HG02571 (cell line): Measurements from ENCODE around the gene FAM76A.
"Not testable (repeated sequence)": the region's sequence is repeated elsewhere in the genome, so short reads cannot be mapped to it uniquely, and the experiment has no call there.

Experiments
- ATAC-seq: cut with Tn5 transposase; IDR thresholded peaks from one replicate; pipeline ENCODE4 v1.9.1; 2021; ENCODE audit warnings: mild to moderate bottlenecking, moderate library complexity; ENCODE audit not compliant: unreplicated experiment

Gene FAM76A

DNA sequence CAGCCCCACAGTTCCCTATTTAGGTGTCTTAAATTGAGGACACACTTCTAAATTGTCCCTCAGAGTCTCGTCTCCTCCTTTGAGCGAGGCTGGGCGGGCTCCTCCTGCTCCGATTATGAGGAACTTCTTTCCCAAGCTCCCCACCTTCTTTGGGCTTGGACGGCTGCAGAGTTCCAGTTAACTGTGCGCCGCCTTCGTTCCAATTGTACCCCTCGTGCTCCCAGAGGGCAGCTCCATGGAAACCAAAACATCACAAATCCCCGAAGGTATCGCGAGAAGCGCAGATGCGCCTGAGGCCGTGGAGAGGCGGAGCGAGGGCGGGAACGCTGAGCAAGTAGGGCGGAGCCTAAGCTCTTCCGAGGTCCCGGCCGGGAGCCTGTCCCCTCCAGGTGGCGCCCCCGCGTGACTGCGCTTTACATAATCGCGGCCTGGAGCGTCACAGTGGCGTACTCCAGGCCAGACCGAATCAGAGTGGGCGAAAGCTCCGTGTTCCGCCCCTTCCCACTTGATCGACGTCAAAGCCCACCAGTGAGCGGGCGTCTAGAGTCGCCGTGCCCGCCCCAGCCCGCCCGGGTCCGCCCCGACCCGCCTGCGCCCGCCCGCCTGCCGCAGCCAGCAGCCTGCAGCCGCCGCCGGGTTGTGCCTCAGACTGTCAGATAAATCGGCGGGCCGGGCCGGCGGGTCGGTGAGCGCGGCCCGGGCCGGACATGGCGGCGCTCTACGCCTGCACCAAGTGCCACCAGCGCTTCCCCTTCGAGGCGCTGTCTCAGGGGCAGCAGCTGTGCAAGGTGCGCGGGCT is at the start of gene FAM76A:
TSS of gene FAM76A (plus strand) at position 588 of the 799 bp plus-strand sequence. CDS start at position 708, 120 bp downstream.
- ATAC-seq = peak; percentile 95

DNA sequence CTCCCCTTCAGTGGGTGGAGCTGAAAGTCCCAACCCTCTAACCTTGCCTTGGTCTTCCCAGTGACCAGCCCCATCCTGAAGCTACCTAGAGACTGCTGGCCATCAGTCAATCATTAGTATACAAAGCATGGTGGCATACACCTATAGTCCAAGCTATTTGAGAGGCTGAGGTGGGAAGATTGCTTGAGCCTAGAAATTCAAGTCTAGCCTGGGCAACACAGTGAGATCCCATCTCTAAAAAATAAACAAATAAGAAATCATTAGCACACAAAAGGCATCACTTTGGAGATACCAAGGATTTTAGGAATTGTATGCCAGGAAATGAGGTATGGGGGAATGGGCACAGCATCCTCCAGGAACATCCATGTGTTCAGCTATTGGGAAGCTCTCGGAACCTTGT is 49.4 kb upstream of the FAM76A start:
- ATAC-seq = no peak

GRCh38 chr1:27678747-27679146 is 47.0 kb upstream of the FAM76A start:
- no peak for ATAC-seq

- not testable (repeated sequence) for ATAC-seq
These were observed 45.5 kb upstream of the FAM76A start for GRCh38 chr1:27680225-27680791.

- not testable (repeated sequence) for ATAC-seq
These were observed 44.2 kb upstream of the FAM76A start for GRCh38 chr1:27681580-27681979.

- ATAC-seq = no peak
These were observed 43.3 kb upstream of the FAM76A start for GRCh38 chr1:27682351-27682944.

DNA sequence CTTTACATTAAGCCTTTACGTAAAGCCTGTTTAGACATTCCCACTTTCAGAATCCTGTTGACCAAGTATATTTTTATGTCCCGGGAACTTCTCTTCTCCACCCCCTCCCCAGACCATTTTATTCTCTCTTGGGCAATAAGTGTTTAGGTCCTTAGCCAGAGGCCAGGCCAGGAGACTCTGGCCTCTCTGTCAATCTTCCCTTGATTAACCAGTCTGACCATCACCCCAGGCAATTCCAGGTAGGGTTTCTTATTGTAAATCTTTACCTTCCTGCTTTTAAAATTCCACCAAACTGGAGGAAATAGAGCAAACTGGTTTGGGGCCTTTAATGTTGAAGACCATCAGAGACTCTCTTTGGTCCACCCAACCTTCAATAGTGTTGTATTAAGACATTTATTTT is 41.6 kb upstream of the FAM76A start:
- no peak for ATAC-seq

DNA sequence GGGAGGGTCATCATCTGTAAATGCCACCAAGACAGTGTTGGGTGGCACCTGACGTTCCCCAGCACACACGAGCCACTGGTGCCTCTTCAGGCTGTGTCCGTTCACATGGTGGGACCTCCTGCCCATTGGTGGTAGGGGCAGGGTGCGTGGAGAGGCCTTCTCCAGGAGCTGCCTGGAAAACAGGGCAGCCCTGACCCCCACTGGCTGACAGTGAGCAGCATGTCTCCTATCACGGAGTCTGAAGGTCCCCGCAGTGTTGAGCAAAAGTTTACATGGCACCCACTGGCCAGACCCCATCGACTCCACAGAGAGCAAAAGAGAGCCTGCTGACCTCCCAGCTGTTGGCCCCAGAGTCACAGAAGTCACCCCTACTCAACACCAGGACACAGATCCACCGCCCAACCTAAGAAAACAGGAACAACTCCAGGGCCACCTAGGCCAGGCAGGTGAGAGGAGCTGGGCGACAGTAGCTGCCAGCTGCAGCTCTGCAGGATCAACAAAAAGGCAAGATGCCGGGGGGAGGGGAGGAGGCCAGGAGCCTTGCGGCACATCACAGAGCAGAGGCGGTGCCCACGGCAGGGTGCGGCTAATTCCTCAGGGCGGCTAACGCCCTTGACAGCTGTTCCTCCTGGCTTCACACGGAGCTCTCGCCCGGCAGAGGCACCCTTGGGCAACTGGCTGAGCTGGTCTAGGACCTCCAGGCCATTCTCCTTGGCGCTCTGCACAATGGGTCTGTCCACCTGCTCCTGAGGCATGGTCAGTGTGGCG is 39.4 kb upstream of the FAM76A start:
- ATAC-seq = no peak

DNA sequence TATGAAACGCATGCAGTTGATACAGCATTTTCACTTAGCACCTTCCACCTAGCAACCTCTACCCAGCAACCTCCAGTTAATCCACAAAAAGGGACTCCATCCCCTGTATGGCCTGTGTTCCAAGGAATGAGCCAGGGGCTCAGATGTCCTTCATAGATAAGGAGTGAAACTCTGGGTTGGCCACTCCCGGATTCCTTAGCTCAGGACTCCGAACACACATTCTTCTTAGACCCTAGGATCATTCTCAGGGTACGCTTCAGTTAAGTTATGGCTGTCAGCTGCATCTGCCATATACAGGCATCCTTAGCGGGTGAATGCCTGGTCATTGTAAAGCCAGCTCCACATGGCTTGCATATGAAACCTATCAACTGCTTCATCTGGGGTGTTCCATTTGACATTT is 37.9 kb upstream of the FAM76A start:
- ATAC-seq = no peak

DNA sequence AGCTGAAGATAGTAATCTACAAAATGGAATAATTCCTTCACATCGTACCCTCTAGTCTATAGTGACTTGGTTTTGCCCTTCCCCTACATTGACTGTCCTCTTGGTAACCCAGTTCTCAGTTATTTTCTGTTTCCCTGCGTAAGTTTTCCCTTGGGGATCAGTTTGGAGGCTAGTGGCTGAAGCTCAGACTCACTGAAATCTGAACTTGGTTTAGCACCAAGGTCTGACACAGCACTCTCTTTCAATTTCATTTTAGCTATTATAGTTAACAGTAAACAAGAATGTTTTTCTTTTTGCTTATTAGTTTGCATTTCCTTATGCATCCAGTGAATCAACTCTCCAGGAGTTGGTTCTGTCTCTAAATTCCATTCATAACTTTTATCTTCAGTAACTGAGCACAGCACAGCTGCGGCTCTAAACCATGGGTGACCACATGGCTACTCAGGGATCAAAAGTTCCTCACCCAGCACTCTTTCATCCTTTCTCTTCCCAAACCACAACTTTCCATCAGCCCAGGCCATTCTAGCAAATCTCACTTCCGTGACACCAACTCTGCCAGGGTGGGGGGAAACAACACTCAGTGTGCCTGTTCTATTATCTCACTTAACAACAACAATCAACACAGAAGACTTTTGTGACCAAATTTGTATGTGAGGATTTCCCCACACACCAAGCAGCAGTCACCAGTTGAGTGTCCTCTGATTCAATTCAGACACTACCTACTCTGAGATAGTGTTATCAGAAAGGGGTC is 36.2 kb upstream of the FAM76A start:
- ATAC-seq = peak; percentile 60

DNA sequence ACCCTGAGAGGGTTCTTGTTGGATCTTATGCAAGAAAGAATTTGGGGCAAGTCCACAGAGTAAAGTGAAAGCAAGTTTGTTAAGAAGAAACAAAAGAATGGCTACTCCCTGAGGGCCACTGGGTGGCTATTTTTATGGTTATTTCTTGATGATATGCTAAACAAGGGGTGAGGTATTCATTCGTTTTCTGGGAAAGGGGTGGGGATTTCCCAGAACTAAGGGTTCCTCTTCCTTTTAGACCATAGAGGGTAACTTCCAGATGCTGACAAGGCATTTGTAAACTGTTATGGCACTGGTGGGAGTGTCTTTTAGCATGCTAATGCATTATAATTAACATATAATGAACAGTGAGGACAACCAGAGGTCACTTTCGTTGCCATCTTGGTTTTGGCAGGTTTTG is 35.6 kb upstream of the FAM76A start:
- no peak for ATAC-seq

- not testable (repeated sequence) for ATAC-seq
These were observed 28.9 kb upstream of the FAM76A start for GRCh38 chr1:27696835-27697234.

DNA sequence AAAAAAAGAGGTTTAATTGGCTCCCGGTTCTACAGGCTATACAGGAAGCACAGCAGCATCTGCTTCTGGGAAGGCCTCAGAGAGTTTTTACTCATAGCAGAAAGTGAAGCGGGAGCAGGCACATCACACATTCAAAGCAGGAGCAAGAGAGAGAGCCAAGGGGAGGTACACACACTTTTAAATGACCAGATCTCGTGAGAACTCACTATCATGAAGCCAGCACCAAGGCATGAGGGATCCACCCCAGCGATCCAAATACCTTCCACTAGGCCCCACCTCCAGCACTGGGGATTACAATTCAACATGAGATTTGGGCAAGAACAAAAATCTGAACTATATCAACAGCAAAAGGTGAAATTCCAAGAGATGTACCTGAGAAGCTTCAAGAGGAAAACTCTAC is 20.8 kb upstream of the FAM76A start:
- no peak for ATAC-seq

DNA sequence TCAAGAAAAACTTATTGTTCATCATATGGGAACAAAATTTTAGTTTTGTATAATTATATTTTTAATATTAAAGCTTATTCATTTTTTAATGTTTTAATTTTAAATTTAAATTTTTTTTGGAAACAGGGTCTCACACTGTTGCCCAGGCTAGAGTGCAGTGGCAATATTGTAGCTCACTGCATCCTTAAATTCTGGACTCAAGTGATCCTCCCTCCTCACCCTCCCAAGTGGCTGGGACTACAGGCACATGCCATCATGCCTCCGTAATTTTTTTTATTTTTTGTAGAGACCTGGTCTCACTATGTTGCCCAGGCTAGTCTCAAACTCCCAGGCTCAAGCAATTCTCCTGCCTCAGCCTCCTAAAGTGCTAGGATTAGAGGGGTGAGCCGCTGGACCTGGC is 20.2 kb upstream of the FAM76A start:
- ATAC-seq = no peak

GRCh38 chr1:27710574-27710973 is 15.2 kb upstream of the FAM76A start:
- no peak for ATAC-seq

GRCh38 chr1:27713139-27713725 is 12.5 kb upstream of the FAM76A start:
- no peak for ATAC-seq

DNA sequence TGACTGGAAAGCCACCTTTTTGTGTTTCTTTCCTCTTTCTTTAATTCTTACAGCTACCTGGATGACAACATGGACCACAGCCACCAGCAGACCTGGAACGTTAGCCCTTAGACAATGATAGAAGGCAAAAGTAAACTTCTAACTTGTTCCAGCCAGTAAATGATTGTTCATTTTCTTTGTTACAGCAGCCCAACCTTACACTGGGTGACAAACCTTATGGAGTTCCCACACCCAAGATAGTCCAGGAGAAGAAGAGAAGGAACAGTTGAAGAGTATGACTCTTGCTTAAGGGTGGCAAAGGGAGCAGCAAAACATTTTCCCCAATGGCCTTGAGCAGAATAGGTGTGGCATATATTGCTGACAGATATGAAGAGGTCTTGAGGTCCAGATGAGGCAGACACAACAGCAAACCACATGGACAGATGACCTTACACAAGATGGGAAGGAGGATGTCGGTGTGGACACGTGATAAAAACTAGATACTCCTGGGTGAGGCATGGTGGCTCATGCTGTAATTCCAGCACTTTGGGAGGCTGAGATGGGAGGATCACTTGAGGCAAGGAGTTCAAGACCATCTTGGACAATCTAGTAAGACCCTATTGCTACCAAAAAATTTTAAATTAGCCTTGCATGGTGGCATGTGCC is 11.8 kb upstream of the FAM76A start:
- ATAC-seq = no peak

DNA sequence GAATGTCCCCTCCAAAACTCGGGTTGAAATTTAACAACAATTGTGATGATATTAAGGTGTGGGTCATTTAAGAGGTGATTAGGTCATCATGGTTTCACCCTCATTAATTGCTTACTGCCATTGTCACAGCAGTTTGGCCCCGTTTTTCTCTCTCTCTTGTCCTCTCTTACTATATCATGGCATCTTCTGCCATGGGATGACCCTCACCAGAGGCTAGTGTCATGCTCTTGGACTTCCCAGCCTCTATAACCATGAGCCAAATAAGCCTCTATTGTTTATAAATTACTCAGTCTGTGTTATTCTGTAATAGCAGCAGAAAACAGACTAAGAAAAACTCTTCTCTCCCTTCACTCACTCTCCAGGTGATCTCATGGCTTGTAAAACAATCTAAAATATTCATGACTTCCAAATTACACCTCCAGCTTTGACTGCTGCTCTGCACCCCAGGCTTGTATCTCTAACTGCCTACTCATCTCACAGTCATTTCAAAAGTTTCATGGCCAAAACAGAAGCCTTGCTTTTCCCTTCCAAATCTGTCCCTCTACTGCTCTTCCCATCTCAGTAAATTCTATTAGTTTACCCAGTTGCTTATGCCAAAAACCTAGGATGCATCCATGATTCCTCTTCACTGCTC is 9.4 kb upstream of the FAM76A start:
- no peak for ATAC-seq
